ENCODE data around the gene FLYWCH1. TPM values are rescaled to one million over a fixed set of nuclear protein-coding genes. Genes with fewer than 3 reads are reported as not detected.

FLYWCH1 gene
- total RNA-seq, 3 donors from 2014 or later = 28.0 to 30.9 (median 28.2) TPM

GRCh38 chr16:2955438-2955778 lies 43.7 kb downstream of the FLYWCH1 start:
- Histone ChIP-seq H3K4me3 (no peak overlapping the region), H3K27me3 (peaks cover 0 to 36% of the 10 kb centered on the region in 2 donors), H3K9me3 (no peaks in the 10 kb centered on the region), H3K27ac (no peak overlapping the region), H3K4me1 (no peaks in the 10 kb centered on the region), H3K36me3 (no peaks in the 10 kb centered on the region)
- DNase-seq (ENCODE audit: low spot score in 2 of 2) = no peak
- TF ChIP-seq POLR2A (IDR thresholded peaks at IDR 0.05) = no peak
- TF ChIP-seq POLR2AphosphoS5 (IDR thresholded peaks at IDR 0.05) = no peak
- TF ChIP-seq CTCF (IDR thresholded peaks at IDR 0.05) = no peak
- intact Hi-C loops (cut with DNase I; ENCODE audit: low total_unique reads) = no loop called here

GRCh38 chr16:2955779-2956578 lies 44.2 kb downstream of the FLYWCH1 start:
- H3K4me3 ChIP-seq = no peak overlapping the region

GRCh38 chr16:2956579-2956956 lies 44.8 kb downstream of the FLYWCH1 start:
- intact Hi-C loops (cut with DNase I; ENCODE audit: low total_unique reads) = no loop called here
- TF ChIP-seq POLR2A (IDR thresholded peaks at IDR 0.05) (no peak), POLR2AphosphoS5 (IDR thresholded peaks at IDR 0.05) (no peak), CTCF (IDR thresholded peaks at IDR 0.05) (no peak)
- Histone ChIP-seq H3K36me3 (no peaks in the 10 kb centered on the region), H3K4me3 (no peak overlapping the region), H3K4me1 (no peaks in the 10 kb centered on the region), H3K27me3 (peaks cover 0 to 36% of the 10 kb centered on the region in 2 donors), H3K27ac (no peak overlapping the region), H3K9me3 (no peaks in the 10 kb centered on the region)
- no peak for DNase-seq (ENCODE audit: low spot score in 2 of 2)

More at GRCh38 chr16:2955779-2956578, 44.2 kb downstream of the FLYWCH1 start:
- Histone ChIP-seq H3K9me3 (no peaks in the 10 kb centered on the region), H3K27me3 (peaks cover 0 to 36% of the 10 kb centered on the region in 2 donors), H3K36me3 (no peaks in the 10 kb centered on the region), H3K4me1 (no peaks in the 10 kb centered on the region), H3K27ac (no peak overlapping the region)
- intact Hi-C loops (cut with DNase I; ENCODE audit: low total_unique reads) = no loop called here
- TF ChIP-seq CTCF (IDR thresholded peaks at IDR 0.05) (no peak), POLR2AphosphoS5 (IDR thresholded peaks at IDR 0.05) (no peak), POLR2A (IDR thresholded peaks at IDR 0.05) (no peak)
- no peak for DNase-seq (ENCODE audit: low spot score in 2 of 2)

- Histone ChIP-seq H3K4me1 (peaks cover 6 to 11% of the 10 kb centered on the region in 2 donors), H3K27me3 (peaks cover 7 to 57% of the 10 kb centered on the region in 2 donors), H3K36me3 (no peaks in the 10 kb centered on the region), H3K9me3 (no peaks in the 10 kb centered on the region), H3K27ac (no peak overlapping the region), H3K4me3 (no peak overlapping the region)
- intact Hi-C loops (cut with DNase I; ENCODE audit: low total_unique reads) = no loop called here
- DNase-seq (ENCODE audit: low spot score in 2 of 2) = no peak
- TF ChIP-seq POLR2A (IDR thresholded peaks at IDR 0.05) = no peak
- no peak for TF ChIP-seq CTCF (IDR thresholded peaks at IDR 0.05)
- TF ChIP-seq POLR2AphosphoS5 (IDR thresholded peaks at IDR 0.05) = no peak
Measured at GRCh38 chr16:2959206-2959605, 47.5 kb downstream of the FLYWCH1 start.

GRCh38 chr16:2960183-2961010 lies 48.7 kb downstream of the FLYWCH1 start:
- no peak overlapping the region for H3K27ac ChIP-seq
- no peak for DNase-seq (ENCODE audit: low spot score in 2 of 2)
- peaks cover 14 to 22% of the 10 kb centered on the region in 2 donors for H3K4me1 ChIP-seq
- no peaks in the 10 kb centered on the region for H3K9me3 ChIP-seq
- peaks cover 15 to 57% of the 10 kb centered on the region in 2 donors for H3K27me3 ChIP-seq
- intact Hi-C loops (cut with DNase I; ENCODE audit: low total_unique reads) = no loop called here
- no peak overlapping the region for H3K4me3 ChIP-seq
- TF ChIP-seq POLR2AphosphoS5 (IDR thresholded peaks at IDR 0.05) (no peak), POLR2A (IDR thresholded peaks at IDR 0.05) (no peak), CTCF (IDR thresholded peaks at IDR 0.05) (no peak)
- no peaks in the 10 kb centered on the region for H3K36me3 ChIP-seq
